Measurements from ENCODE around the gene ADCY7.

GRCh38 chr16:50311891-50312501, 45.6 kb downstream of the ADCY7 start:
- TF ChIP-seq CTCF (IDR thresholded peaks at IDR 0.05): no peak
- TF ChIP-seq POLR2A (IDR thresholded peaks at IDR 0.05): no peak
- TF ChIP-seq EP300 (IDR thresholded peaks at IDR 0.05; ENCODE audit: low read depth): no peak
- no peak for TF ChIP-seq POLR2AphosphoS5 (IDR thresholded peaks at IDR 0.05)
